SK-N-MC (cell line): ENCODE data around the gene COL21A1.

Source experiments
- EZH2 ChIP-seq: fragments of 200-600 bp; sonication (generic); IDR thresholded peaks from one replicate; pipeline ENCODE4 v1.6.1; 2017; ENCODE audit warnings: antibody characterized with exemption
- POLR2AphosphoS5 ChIP-seq: IDR thresholded peaks from 2 replicates; pipeline ENCODE4 v1.6.1; 2012; ENCODE audit warnings: mild to moderate bottlenecking, low read depth, low read length, borderline replicate concordance

GRCh38 chr6:56017198-56017597 is 230.2 kb downstream of the COL21A1 start:
- TF ChIP-seq POLR2AphosphoS5 (no peak), EZH2 (no peak)
